ENCODE results near the gene GNMT.

DNA sequence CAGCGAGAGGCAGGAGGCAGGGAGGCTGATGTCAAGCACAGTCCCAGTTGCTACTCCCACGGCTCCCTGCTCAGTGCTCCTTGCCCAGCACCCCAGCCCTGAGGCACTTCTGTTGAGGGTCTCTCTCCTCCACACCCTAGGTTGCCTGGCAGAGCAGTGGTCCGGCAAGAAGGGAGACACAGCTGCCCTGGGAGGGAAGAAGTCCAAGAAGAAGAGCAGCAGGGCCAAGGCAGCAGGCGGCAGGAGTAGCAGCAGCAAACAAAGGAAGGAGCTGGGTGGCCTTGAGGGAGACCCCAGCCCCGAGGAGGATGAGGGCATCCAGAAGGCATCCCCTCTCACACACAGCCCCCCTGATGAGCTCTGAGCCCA lies 22.1 kb upstream of the GNMT start:
- TF ChIP-seq GATA2 (IDR thresholded peaks at IDR 0.05; ENCODE audit: low read depth, low read length) (no peak), GATA3 (IDR thresholded peaks at IDR 0.05; ENCODE audit: low read depth, low read length) (no peak)

Measured in SH-SY5Y (cell line).